HG02759 (cell line): ENCODE data around the gene TMEM255A.

Experiments used
- ATAC-seq: cut with Tn5 transposase; IDR thresholded peaks from one replicate; pipeline ENCODE4 v1.9.1; 2021; ENCODE audit warnings: mild to moderate bottlenecking, moderate library complexity; ENCODE audit not compliant: unreplicated experiment

The TMEM255A gene

DNA sequence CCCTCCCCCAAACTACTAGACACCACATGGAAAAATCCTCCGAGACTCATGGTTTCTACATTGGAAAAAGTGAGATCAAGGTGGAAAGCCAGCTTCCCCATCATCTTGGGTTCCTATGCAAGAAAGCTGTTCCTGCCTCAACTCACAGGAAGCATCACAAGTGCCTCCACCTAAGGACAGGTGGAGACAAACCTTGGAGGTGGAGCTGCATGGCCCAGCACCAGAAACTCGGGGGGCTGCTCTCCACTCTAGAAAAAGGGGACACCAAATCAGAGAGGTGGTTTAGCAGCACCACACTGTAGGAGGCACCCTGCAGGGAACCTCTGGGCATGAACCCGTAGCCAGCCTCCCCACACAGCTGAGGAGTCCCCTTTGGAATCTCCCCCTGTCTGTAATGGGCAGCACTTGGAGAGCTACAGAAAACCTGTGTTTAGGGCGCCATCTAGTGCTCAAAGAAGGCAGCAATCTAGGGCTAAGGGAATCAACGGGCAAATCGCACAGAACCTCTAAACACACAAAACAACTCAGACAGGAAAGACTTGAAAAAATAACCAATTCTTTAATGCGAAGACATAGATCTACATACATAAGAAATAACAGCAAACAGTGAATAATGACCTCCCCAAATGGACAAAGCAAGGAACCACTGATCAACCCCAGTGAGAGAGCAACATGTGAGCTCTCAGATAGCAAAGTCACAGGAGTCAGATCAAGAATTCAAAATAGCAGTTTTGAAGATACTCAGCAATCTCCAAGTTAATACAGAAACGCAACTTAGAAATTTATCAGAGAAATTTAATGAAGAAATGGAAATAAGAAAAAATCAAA is 97.6 kb downstream of the TMEM255A start:
- ATAC-seq: peak; percentile 84
